ENCODE measurements around the gene CBARP.

DNA sequence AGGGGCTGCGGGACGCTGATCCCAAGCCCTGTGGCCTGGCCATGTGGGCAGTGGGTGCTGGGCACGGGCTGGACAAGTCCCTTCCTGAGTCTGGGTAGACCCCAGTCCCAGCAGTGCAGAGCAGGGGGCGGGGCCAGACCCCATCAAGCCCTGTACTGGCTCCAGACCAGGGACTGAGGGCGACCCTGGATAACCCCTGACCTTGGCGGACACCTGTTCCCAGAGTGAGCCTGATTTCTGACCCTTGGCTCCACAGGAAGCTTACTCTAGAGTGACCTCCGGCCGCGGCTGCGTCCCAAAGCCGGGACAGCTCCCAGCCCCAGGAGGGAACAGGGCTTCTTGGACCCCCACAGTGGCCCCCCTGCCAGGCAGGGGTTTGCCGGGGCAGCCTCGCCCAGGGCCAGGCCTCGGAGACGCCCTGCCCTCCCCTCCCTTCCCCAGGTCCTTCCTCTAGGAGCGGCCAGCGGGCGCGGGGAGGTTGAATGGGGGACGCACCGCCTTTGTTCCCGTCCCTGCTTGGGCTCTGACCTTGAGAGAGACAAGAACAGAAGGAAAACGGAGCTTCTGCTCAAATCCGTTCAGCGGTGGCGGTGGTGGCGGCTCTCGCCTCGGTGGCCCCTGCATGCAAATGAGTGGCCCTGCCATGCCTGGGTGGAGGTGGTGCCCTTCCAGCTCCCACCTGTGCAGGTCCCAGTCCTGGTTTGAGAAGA, 45.6 kb upstream of the CBARP start:
- TF ChIP-seq, protein P1, sequence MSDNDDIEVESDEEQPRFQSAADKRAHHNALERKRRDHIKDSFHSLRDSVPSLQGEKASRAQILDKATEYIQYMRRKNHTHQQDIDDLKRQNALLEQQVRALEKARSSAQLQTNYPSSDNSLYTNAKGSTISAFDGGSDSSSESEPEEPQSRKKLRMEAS (IDR thresholded peaks at IDR 0.05; ENCODE audit: insufficient read depth, insufficient read length) = no peak
- TF ChIP-seq, protein P2, sequence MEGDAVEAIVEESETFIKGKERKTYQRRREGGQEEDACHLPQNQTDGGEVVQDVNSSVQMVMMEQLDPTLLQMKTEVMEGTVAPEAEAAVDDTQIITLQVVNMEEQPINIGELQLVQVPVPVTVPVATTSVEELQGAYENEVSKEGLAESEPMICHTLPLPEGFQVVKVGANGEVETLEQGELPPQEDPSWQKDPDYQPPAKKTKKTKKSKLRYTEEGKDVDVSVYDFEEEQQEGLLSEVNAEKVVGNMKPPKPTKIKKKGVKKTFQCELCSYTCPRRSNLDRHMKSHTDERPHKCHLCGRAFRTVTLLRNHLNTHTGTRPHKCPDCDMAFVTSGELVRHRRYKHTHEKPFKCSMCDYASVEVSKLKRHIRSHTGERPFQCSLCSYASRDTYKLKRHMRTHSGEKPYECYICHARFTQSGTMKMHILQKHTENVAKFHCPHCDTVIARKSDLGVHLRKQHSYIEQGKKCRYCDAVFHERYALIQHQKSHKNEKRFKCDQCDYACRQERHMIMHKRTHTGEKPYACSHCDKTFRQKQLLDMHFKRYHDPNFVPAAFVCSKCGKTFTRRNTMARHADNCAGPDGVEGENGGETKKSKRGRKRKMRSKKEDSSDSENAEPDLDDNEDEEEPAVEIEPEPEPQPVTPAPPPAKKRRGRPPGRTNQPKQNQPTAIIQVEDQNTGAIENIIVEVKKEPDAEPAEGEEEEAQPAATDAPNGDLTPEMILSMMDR (IDR thresholded peaks at IDR 0.05; ENCODE audit: extremely low read depth in 1 of 2, insufficient read depth in 1 of 2, low read depth in 1 of 2, low read length in 2 of 2) = no peak
